Progenitor cell of endocrine pancreas (in vitro differentiated cells): ENCODE results near the gene SLC25A5. TPM values are rescaled to one million over a fixed set of nuclear protein-coding genes. Genes with fewer than 3 reads are reported as not detected.

Experiments used
- DNase-seq: peaks from one replicate; pipeline ENCODE4 v3.0.0; 2021; ENCODE audit warnings: low spot score; ENCODE audit not compliant: unreplicated experiment
- H3K27ac Mint-ChIP-seq: 2 replicates; pipeline ENCODE4 v1.8.0; 2021; ENCODE audit warnings: mild to moderate bottlenecking, moderate library complexity, mixed read lengths
- H3K27me3 Mint-ChIP-seq: 2 replicates; pipeline ENCODE4 v1.8.0; 2021; ENCODE audit warnings: mixed read lengths
- H3K36me3 Mint-ChIP-seq: 2 replicates; pipeline ENCODE4 v1.8.0; 2022; ENCODE audit warnings: mixed read lengths; ENCODE audit not compliant: insufficient read depth
- H3K4me1 Mint-ChIP-seq: 2 replicates; pipeline ENCODE4 v1.8.0; 2021; ENCODE audit warnings: low read depth, mixed read lengths
- H3K4me3 Mint-ChIP-seq: 2 replicates; pipeline ENCODE4 v1.8.0; 2021; ENCODE audit warnings: low read depth, mild to moderate bottlenecking, moderate library complexity, mixed read lengths
- H3K9me3 Mint-ChIP-seq: 2 replicates; pipeline ENCODE4 v1.8.0; 2021; ENCODE audit warnings: low read depth, mixed read lengths
- total RNA-seq: library from RNA; stranded (reverse); gene quantifications from 2 replicates; pipeline ENCODE4 v1.2.1, GENCODE V29; 2021
- TF ChIP-seq, protein P1 (sequence below): fragments of 200-600 bp; sonication (generic); IDR thresholded peaks from one replicate; pipeline ENCODE4 v1.5.0; 2021; ENCODE audit warnings: antibody characterized with exemption, mild to moderate bottlenecking; ENCODE audit not compliant: unreplicated experiment

SLC25A5 gene
- total RNA-seq, 1 donor from 2014 or later: 224 TPM

- no peaks in the 10 kb centered on the region for H3K27me3 Mint-ChIP-seq
- peaks cover 3% of the 10 kb centered on the region for H3K9me3 Mint-ChIP-seq
- TF ChIP-seq, protein P1, sequence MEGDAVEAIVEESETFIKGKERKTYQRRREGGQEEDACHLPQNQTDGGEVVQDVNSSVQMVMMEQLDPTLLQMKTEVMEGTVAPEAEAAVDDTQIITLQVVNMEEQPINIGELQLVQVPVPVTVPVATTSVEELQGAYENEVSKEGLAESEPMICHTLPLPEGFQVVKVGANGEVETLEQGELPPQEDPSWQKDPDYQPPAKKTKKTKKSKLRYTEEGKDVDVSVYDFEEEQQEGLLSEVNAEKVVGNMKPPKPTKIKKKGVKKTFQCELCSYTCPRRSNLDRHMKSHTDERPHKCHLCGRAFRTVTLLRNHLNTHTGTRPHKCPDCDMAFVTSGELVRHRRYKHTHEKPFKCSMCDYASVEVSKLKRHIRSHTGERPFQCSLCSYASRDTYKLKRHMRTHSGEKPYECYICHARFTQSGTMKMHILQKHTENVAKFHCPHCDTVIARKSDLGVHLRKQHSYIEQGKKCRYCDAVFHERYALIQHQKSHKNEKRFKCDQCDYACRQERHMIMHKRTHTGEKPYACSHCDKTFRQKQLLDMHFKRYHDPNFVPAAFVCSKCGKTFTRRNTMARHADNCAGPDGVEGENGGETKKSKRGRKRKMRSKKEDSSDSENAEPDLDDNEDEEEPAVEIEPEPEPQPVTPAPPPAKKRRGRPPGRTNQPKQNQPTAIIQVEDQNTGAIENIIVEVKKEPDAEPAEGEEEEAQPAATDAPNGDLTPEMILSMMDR: peak; percentile 63
- no peaks in the 10 kb centered on the region for H3K4me1 Mint-ChIP-seq
- no peak overlapping the region for H3K4me3 Mint-ChIP-seq
- DNase-seq: peak; percentile 25
- H3K27ac Mint-ChIP-seq: no peak overlapping the region
- H3K36me3 Mint-ChIP-seq: no peaks in the 10 kb centered on the region
Measured at GRCh38 chrX:119512146-119512800, 44.0 kb downstream of the SLC25A5 start.

- H3K9me3 Mint-ChIP-seq: peaks cover 3% of the 10 kb centered on the region
- no peaks in the 10 kb centered on the region for H3K36me3 Mint-ChIP-seq
- TF ChIP-seq, protein P1: peak; percentile 67
- no peak for DNase-seq
- no peaks in the 10 kb centered on the region for H3K4me1 Mint-ChIP-seq
- no peak overlapping the region for H3K27ac Mint-ChIP-seq
- no peak overlapping the region for H3K4me3 Mint-ChIP-seq
- H3K27me3 Mint-ChIP-seq: no peaks in the 10 kb centered on the region
Measured at GRCh38 chrX:119516157-119516702, 48.0 kb downstream of the SLC25A5 start.

- Mint-ChIP-seq H3K9me3 (peaks cover 3% of the 10 kb centered on the region), H3K4me1 (no peaks in the 10 kb centered on the region), H3K27ac (no peak overlapping the region), H3K4me3 (no peak overlapping the region), H3K36me3 (no peaks in the 10 kb centered on the region), H3K27me3 (no peaks in the 10 kb centered on the region)
- TF ChIP-seq, protein P1: no peak
- DNase-seq: no peak
Measured at GRCh38 chrX:119518371-119518770, 50.1 kb downstream of the SLC25A5 start.

Other genes with a start within 250 kb of the SLC25A5 start
- gene PGRMC1, start 232.2 kb upstream of the SLC25A5 start, total RNA-seq: 144 and 147 TPM in 2 replicates
- gene SLC25A43, start 69.1 kb upstream of the SLC25A5 start, total RNA-seq: 4.1 and 4.9 TPM in 2 replicates
- 17.7 and 18.3 TPM in 2 replicates for gene STEEP1, start 97.0 kb downstream of the SLC25A5 start, total RNA-seq
- 49.4 and 55.0 TPM in 2 replicates for gene UBE2A, start 106.1 kb downstream of the SLC25A5 start, total RNA-seq
- gene NKRF, start 138.0 kb downstream of the SLC25A5 start, total RNA-seq: 11.7 and 12.5 TPM in 2 replicates
- 37.1 and 40.2 TPM in 2 replicates for gene SEPTIN6, start 224.7 kb downstream of the SLC25A5 start, total RNA-seq